ENCODE measurements around the gene MRPL44.
"Not testable (repeated sequence)": the region's sequence is repeated elsewhere in the genome, so short reads cannot be mapped to it uniquely, and the experiment has no call there.

The MRPL44 gene

GRCh38 chr2:223973606-223974005 is 16.3 kb downstream of the MRPL44 start:
- no peak for DNase-seq

DNA sequence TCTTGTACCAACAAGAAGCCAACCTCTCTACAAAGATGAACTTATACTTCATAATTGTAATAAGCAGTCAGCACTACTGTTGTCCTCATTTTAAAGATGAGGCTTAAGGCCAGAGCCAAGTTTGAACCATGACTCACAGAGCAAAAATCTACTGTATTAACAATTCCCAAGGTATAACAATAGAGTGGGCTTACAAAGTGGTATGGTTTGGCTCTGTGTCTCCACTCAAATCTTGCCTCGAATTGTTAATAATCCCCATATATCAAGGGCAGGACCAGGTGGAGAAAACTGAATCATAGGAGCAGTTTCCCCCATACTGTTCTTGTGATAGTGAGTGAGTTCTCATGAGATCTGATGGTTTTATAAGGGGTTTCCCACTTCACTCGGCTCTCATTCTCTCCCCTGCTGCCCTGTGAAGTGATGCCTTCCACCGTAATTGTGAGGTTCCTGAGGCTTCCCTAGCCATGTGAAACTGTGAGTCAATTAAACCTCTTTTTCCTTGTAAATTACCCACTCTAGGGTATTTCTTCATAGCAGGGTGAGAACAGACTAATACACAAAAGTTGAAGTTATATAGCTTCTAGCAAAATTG is 19.5 kb downstream of the MRPL44 start:
- DNase-seq, result no peak

- no peak for DNase-seq
Measured at GRCh38 chr2:223978451-223978850, 21.2 kb downstream of the MRPL44 start.

DNA sequence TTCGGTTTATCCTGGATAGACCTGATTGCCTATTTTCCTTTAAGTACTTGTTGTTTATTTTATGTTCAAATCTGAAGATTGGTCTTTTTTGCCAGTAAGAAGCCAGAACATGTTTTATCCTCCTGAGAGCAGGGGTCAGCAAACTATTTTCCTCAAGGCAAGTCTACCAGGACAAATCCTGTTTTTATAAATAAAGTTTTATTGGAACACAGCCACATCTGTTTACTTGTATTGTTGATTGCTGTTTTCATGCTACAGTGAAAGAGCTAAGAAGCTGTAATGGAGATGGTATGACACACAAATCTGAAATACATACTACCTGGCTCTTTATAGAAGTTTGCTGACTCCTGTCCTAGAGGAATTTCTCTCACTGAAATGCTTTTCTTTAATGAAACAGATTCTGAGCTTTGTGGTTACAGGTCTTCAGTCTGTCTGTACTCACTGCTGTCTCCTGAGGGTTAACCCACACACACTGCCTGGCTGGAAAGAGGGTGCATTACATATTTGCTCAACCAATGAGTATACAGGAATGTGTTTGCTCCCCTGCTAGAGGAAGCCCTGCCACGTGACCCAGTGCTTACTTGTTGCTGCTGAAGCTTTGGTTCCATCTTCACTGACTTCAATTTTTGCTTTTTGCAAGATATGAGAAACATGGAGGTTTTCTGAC is 22.6 kb downstream of the MRPL44 start:
- no peak for DNase-seq

- DNase-seq, result no peak
Measured at GRCh38 chr2:223980397-223980735, 23.1 kb downstream of the MRPL44 start.

GRCh38 chr2:223980803-223981202 is 23.5 kb downstream of the MRPL44 start:
- no peak for DNase-seq

DNA sequence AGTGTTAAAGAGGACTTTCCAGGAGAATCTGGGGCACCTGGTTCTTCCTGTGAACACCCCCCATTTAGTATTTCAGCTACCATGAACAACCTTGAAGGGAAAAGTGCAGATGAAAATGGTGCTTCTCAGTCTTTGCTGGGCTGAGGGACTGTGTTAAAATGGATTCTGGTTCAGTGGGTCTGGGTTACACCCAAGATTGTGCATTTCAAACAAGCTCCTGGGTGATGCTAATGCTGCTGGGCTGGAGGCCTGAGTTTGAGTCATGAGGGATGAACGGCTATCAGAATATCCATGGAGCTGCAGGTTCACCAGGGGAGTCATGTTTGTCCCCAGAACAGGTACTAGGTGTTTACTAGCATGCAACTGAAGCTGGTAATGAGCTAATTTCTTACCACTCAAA is 24.0 kb downstream of the MRPL44 start:
- no peak for DNase-seq

DNA sequence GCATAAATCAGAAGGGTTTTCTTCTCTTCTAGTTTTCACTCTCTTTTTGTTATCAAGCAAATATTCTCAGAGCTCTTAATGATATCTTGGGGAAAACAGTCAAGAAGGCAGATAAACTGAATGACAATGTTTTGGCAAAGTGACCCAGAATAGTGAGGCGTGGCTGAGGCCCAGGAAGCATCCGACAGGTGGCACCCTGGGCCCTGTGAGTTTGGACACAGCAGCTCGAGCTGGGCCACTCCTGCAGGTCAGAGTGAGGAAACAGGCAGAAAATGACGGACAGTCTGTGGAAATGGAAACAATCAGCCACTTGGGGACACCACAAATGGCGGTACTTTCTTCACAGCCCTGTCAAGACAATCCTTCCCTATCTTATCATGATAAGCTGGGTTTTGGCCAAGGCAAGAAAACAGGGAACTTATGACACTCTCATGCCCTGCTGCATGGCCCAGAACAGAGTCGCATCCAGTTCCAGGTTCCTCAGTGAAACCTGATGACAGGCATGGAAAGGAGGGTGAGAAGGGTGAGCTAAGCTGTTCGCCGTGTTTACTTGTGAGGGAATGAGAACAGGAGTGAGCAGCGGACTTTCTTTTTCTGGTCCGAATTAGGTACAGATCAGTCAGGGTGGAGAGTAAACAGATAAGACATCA is 32.1 kb downstream of the MRPL44 start:
- no peak for DNase-seq

DNA sequence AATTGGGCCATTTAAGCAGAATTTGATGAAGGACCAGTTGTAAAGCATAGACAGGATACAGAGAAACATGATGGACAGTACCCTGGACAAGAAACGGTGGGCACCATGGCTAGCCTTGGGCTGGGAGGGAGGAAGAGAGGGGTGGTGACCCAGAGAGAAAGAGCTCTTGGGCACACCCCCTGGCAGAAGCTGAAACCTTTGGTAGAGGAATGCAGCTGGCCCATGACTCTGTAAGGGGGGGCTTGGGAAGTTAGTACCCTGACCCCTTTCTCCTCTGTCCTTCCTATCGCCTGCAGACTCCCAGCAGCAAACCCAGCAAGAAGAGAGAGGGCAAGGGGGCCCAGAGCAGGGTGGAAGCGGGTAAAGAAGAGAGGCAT is 32.6 kb downstream of the MRPL44 start:
- no peak for DNase-seq

GRCh38 chr2:223991611-223992010 is 34.3 kb downstream of the MRPL44 start:
- DNase-seq, result no peak

GRCh38 chr2:223993634-223994232 is 36.5 kb downstream of the MRPL44 start:
- DNase-seq, result peak; percentile 43

GRCh38 chr2:223994562-223995162 is 37.4 kb downstream of the MRPL44 start:
- DNase-seq, result no peak

DNA sequence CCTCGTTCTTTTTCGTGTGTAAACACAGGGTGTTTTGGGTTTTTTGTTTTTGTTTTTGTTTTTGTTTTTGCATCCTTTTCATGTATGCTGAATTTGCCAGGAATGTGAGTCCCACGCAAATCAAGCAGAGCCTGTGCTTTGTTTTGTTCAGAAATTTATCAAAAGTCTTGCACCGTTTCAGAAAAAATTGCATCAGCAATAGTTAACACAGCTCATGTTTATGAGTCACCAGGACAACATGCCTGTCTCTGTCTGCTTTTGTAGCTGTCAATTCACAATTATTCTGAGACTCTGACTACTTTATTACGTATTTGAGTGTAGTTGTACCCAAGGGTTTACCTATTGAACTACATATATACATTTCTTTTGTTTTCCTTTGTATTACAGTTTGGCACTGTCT is 38.3 kb downstream of the MRPL44 start:
- no peak for DNase-seq

DNA sequence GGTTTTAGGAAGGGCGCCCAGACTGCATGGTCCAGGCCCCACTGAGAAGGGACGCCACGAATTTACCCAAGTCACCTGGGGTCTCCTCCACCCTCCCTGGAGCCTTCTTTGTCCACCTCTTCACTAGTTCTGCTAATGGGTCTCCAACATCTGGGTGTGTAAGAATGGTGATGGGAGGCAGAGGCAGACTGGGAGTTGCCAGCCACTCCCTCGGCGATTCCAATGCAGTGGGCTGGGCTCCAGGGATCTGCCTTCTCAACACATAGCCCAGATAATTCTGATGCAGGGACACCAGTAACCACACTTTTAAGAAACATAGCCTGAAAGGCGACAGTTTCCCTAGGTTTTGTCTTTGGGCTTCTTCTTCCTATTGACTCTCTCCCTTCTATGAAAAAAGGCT is 39.1 kb downstream of the MRPL44 start:
- no peak for DNase-seq

DNA sequence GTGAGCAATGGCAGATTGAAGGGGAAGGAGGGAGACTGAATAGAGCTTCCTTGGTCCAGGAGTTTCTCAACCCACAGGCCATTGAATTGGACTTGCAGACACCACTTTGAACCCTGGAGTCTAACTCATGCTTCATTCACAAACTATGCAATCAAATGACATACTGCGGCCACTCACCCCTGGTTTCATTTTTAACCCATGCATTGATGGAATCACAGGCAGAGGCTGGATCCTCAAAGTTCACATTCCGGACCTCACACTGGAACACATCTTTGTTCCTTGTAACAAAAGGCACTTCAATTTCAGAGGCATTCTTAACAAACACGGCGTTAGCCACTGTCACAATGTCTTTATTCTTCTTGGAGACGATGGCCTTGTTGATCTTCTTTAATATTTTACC is 40.7 kb downstream of the MRPL44 start:
- DNase-seq, result no peak

DNA sequence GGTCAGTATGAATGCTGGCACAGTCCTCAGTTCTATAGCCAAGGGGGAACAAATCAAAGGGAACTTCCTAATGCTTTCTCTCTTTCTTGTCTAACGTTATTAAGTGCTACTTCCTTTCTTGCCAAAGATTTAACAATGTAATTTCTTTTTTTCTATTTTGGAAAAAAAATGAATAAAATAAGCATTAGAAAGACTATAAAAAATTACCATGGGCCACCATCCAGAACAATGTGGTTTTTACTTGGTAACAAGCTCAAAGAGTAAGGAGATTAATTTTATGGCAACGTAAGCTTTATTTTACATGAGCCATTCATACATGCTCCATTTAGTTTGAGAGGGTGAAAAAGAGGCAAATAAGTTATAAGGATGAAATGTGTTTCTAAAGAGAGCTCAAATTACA is 41.7 kb downstream of the MRPL44 start:
- no peak for DNase-seq

DNA sequence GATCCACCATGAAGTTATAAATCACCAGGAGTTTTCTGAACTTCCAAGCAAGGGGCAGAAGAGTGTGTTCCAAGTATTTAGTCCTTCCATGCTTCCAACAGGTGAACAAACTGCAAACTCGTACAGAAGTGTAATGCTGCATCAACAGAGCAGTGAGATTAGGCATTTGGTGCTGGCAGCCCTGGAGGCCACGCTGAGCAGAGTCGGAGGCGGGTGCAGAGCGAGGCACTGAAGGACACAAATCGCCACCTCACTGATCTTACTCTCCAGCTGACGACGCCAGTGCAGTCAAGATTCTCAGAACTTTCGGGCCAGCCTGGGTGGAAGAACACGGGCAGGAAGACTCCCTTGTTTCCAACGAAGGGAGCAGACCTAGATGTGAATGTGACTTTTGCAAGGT is 42.6 kb downstream of the MRPL44 start:
- DNase-seq, result no peak

GRCh38 chr2:224000662-224001061 is 43.4 kb downstream of the MRPL44 start:
- DNase-seq, result not testable (repeated sequence)

- no peak for DNase-seq
Measured at GRCh38 chr2:224004105-224004695, 46.9 kb downstream of the MRPL44 start.

- no peak for DNase-seq
Measured at GRCh38 chr2:224008702-224009261, 51.5 kb downstream of the MRPL44 start.

DNA sequence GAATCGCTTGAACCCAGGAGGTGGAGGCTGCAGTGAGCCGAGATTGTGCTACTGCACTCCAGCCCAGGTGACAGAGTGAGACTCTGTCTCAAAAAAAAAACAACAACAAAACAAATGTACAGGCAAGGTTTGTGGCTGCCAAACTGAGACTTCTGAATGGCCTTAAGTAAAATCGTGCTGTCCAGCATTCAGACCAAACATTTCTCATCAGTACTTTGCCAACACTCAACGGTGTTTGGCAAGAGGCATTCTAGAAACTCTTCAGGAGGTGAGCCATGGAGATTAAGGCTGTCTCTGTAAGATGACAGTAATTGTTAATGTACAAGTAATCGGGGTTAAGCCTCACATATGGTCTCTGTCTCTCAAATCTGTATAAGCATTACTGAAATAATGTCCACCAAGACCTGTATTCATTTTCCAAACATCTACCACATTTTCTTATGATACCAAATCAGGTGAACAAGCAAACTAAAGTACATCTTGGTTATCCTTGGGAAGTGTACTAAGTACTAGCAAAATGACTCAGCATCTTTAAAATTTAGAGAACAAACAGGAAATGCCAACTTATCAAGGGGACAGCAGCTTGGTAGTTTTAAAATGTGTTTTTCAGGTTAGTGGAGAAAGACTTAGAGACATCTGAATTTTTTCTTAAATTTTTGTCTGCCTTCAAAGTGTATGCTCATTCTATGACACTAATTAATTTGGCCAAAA is 52.5 kb downstream of the MRPL44 start:
- no peak for DNase-seq

GRCh38 chr2:224011837-224012236 is 54.6 kb downstream of the MRPL44 start:
- no peak for DNase-seq

All from activated T-cell treated with anti-CD3 and anti-CD28 coated beads, Interleukin-2, amount 50 U/mL, for 1 hour (primary cell).